Measurements from ENCODE around the gene UGT1A6.

UGT1A6 gene

DNA sequence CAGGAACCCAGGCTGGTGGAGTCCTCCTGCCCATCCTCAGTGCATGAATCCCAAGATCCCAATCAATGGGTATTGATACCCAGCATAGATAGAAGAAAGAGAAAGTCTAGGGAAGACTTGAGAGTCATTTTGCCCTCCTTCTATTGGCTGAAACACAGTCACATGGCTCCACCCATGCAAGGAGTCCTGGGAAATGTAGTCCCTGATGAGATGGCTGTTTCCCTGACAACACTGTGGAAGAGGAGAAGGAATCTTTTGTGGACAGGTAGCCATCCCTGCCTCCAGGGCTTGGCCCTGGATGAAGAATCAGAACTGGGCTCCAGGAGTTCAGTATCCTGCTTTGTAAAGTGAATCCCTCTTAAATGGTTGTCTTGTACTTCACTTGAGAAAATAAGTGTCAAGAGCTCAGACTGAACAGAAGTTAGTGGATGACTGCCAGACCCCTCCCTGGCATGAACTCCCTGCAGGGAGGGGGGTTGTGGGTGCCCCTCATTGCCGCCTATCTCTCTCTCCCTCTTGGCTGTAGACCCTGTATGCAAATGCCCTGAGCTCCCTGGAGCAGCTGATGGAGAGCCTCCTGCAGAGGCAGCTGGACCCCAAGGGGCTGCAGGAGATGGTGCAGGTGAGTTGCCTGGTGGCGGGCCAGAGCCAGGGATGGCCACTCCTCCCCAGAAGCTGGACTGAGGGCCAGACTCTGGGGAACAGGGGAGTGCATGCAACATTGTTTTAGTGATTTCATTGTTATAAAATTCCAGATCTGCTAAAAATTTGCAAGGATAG is 121.6 kb downstream of the UGT1A6 start:
- TF ChIP-seq, protein P1, sequence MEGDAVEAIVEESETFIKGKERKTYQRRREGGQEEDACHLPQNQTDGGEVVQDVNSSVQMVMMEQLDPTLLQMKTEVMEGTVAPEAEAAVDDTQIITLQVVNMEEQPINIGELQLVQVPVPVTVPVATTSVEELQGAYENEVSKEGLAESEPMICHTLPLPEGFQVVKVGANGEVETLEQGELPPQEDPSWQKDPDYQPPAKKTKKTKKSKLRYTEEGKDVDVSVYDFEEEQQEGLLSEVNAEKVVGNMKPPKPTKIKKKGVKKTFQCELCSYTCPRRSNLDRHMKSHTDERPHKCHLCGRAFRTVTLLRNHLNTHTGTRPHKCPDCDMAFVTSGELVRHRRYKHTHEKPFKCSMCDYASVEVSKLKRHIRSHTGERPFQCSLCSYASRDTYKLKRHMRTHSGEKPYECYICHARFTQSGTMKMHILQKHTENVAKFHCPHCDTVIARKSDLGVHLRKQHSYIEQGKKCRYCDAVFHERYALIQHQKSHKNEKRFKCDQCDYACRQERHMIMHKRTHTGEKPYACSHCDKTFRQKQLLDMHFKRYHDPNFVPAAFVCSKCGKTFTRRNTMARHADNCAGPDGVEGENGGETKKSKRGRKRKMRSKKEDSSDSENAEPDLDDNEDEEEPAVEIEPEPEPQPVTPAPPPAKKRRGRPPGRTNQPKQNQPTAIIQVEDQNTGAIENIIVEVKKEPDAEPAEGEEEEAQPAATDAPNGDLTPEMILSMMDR (IDR thresholded peaks at IDR 0.05; ENCODE audit: low read length, missing control alignments) = no peak
- H3K4me3 ChIP-seq (replicated peaks; ENCODE audit: low read depth, low read length) = no peak overlapping the region
- DNase-seq (ENCODE audit: low read depth) = no peak

DNA sequence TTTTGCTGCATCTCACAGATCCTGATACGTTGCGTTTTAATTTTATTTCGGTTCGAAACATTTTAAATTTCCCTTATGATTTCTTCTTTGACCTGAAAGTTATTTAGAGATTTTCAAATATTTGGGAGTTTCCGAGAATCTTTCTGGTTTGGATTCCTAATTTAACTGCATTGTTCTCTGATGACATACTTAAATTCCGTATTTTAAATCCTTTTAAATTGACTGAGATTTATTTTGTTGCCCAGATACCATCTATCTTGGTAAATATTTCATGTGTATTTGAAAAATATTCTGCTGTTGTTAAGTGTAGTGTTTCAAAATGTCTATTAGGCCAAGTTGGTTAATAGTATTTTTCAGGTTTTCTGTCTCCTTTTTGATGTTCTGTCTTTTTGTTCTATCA is 123.2 kb downstream of the UGT1A6 start:
- TF ChIP-seq, protein P1 (IDR thresholded peaks at IDR 0.05; ENCODE audit: low read length, missing control alignments) = no peak
- H3K4me3 ChIP-seq (replicated peaks; ENCODE audit: low read depth, low read length) = no peak overlapping the region
- DNase-seq (ENCODE audit: low read depth) = no peak

DNA sequence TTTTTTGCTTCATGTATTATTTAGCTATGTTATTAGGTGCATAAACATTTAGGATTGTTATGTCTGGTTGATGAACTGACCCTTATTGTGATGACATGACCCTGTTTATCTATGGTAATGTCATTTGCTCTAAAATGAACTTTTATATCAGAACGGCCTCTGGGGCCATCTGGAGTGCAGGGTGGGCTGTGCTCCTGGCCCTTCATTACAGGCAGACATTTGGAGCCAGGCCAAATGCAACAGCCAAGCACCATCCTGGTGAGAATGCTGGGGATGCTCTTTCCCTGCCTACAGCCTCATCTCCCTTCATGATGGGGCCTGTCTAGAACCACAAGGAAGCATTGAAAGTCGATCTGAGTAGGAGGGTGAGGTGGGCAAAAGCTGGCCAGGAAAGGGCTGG is 123.6 kb downstream of the UGT1A6 start:
- TF ChIP-seq, protein P1 (IDR thresholded peaks at IDR 0.05; ENCODE audit: low read length, missing control alignments) = no peak
- no peak for DNase-seq (ENCODE audit: low read depth)
- H3K4me3 ChIP-seq (replicated peaks; ENCODE audit: low read depth, low read length) = no peak overlapping the region

DNA sequence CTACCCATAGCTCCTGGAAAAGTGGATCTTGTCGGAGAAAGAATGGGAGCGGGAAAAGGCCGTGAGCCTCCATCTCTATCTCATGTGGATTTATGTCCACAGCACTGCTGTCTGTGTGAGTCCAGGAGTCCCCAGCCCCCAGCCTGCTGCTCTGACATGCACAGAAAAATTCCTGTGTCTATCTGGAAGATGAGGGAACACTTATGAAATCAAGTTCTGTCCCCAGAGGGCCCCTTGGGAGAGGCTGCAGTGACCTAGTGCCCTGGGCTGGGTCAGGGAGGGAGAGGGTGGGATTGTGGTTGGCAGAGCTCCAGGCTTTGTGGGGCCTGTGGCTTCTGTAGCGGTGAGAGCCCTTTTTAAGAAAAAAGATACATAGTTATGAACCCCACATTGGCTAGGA is 124.1 kb downstream of the UGT1A6 start:
- no peak for DNase-seq (ENCODE audit: low read depth)
- H3K4me3 ChIP-seq (replicated peaks; ENCODE audit: low read depth, low read length) = no peak overlapping the region
- TF ChIP-seq, protein P1 (IDR thresholded peaks at IDR 0.05; ENCODE audit: low read length, missing control alignments) = no peak

DNA sequence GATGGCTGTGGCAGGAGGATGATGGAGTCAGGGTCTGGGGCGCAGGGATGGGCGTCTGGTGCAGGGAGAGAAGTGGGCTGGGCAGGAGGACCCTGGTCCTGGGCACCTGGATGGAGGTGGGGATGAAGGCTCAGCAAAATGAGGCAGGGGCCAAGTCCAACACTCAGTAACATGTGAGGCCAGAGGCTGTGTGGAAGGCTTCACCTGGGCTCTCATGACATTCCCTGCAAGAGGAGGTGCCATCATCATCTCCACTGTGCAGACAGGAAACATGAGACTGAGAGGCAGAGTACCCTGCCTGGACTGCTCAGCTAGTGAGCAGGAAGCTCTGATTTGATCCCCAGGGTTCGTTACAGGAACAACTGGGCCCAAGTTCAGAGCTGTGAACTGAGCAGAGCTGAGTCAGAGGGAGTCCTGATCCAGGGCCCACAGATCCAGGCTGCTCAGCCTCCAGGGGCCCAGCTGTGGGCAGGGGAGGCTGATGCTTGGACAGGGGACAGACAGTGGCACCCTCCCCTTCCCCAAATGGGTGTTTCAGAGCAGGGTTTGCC is 124.7 kb downstream of the UGT1A6 start:
- TF ChIP-seq, protein P1 (IDR thresholded peaks at IDR 0.05; ENCODE audit: low read length, missing control alignments) = no peak
- no peak overlapping the region for H3K4me3 ChIP-seq (replicated peaks; ENCODE audit: low read depth, low read length)
- DNase-seq (ENCODE audit: low read depth) = no peak

DNA sequence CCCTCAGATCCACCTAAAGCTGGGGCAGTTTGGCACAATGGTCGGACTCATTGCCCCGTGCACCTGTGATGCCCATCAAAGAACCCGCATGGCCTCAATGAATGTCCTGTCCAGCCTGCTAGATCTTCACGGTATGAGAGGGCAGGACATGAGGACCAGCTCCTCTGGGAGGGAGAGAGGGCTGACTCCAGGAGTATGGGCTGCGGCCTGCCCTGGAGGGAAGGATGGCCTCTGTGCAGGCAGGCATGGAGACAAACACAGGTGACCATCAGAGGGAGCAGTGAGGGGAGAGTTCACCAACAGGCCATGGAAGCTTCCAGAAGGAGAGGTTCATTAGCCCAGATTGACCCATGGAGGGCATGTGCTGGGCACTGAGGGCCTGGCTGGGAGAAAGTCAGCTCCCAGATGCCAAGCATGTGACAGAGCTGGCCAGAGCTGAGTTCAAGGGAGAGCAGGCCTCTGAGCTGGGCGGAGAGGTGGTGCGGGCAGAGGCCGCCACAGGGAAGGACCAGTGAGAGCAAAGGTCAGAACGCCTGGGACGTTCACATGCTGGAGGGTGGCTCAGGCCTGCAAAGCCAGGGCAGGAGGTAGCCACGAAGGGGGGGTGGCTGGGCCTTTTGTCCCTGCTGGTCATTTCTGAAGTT is 125.4 kb downstream of the UGT1A6 start:
- DNase-seq (ENCODE audit: low read depth) = no peak
- TF ChIP-seq, protein P1 (IDR thresholded peaks at IDR 0.05; ENCODE audit: low read length, missing control alignments) = no peak
- H3K4me3 ChIP-seq (replicated peaks; ENCODE audit: low read depth, low read length) = no peak overlapping the region

Measured in fibroblast of pulmonary artery (primary cell).